NT2/D1 (cell line): ENCODE results near the gene CHN1.

Source experiments
- SUZ12 ChIP-seq: IDR thresholded peaks from 2 replicates; pipeline ENCODE4 v1.6.1; 2011; ENCODE audit not compliant: insufficient read length, insufficient read depth; ENCODE audit errors: extremely low read depth
- YY1 ChIP-seq: IDR thresholded peaks from 2 replicates; pipeline ENCODE4 v1.6.1; 2011; ENCODE audit not compliant: insufficient read length, insufficient read depth
- ZNF274 ChIP-seq: IDR thresholded peaks from 2 replicates; pipeline ENCODE4 v1.6.1; 2011; ENCODE audit warnings: mild to moderate bottlenecking, low read depth, low read length

- TF ChIP-seq YY1 = no peak
- TF ChIP-seq SUZ12 = no peak
- no peak for TF ChIP-seq ZNF274
Observed at GRCh38 chr2:174840436-174840835, 164.7 kb downstream of the CHN1 start.
